Activated CD8-positive, alpha-beta memory T cell treated with anti-CD3 and anti-CD28 coated beads, Interleukin-2, amount 50 U/mL, for 1 hour (primary cell): ENCODE data around the gene CCDC88B.

ENCODE experiments used
- DNase-seq: peaks from one replicate; pipeline ENCODE4 v3.0.0-alpha.2; 2020; ENCODE audit errors: extremely low read depth

The CCDC88B gene

DNA sequence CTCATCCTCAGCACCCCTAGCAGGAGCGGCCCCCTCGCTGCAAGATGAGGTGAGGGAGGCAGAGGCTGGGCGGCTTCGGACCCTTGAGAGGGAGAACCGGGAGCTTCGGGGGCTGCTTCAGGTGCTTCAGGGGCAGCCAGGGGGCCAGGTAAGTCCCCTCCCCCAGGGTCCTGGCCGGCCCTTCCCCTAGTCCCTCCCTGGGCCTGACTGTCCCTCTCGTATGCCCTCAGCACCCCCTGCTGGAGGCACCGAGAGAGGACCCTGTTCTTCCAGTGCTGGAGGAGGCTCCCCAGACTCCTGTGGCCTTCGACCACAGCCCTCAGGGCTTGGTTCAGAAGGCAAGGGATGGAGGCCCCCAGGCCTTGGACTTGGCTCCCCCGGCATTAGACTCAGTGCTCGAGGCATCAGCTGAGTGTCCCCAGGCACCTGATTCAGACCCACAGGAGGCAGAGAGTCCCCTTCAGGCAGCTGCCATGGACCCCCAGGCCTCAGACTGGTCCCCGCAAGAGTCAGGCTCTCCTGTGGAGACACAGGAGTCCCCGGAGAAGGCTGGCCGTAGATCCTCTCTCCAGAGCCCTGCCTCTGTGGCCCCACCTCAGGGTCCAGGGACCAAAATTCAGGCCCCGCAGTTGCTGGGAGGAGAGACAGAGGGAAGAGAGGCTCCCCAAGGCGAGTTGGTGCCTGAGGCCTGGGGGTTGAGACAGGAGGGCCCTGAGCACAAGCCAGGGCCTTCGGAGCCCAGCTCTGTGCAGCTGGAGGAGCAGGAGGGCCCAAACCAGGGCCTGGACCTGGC lies 4.0 kb downstream of the CCDC88B start:
- no peak for DNase-seq

DNA sequence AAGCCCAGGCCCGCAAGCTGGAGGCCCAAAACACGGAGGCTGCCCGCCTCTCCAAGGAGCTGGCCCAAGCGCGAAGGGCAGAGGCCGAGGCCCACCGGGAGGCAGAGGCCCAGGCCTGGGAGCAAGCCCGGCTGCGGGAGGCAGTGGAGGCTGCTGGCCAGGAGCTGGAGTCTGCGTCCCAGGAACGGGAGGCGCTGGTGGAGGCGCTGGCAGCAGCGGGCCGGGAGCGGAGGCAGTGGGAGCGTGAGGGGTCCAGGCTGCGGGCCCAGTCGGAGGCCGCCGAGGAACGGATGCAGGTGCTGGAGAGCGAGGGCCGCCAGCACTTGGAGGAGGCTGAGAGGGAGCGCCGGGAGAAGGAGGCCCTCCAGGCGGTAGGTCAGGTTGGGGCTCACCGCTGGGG lies 4.8 kb downstream of the CCDC88B start:
- DNase-seq = no peak

DNA sequence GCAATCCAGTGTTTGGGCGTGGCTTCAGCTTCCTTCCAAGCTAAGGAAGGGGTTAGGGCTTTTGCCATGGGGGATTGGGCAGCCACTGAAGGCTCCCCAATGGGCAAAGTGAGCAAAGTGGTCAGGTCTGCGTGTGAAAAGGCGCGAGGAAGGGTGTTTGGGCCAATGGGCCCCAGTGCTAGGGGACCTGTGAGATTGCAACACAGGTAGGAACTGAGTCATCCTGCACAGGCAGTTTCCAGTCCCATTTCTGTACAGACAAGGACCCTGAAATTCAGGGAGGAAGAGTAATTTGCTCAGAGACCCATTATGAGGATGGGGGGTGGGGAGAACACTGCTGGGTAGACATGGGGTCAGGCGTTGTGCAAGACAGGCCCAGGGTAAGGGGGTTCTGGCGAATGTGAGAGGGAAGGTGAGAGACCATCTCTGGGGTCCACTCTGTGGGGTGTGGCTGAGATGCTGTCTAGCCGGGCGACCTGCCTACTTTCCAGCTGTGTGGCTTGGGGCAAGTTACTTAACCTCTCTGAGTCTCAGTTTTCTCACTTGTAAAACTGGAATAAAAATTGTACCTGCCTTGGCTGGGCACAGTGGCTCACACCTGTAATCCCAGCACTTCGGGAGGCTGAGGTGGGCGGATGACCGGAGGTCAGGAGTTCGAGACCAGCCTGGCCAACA lies 7.3 kb downstream of the CCDC88B start:
- DNase-seq = no peak

DNA sequence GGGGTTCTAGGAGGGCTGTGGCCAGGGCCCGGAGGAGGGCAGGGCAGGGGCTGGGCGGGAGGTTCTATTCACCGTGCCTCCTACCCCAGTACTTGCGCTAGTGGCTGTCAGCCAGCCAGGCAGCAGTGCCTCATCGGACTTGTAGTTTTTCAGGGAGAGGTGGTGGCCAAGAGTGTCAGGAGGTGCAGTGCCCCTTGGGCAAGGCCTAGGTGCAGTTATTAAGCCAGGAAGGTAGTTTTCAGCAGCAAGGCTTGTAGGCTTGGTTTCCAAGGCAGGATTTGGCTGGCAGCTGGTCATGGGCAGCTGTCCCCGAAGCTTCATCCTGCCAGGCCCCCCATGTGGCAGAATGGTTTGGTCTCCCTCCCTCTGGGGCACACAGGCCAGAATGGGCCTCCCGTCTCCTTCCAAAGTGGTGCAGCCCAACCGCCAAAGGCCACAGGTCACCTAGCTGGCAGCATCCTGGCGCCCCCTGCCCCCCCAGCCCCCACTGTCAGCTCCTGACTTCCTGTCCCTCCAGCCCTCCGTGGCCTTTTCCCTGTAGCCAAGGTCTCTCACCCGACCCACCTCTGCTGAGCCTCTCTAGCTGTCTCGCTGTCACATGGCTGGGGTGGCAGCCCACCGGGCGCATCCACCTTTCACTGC lies 8.5 kb downstream of the CCDC88B start:
- DNase-seq = no peak

DNA sequence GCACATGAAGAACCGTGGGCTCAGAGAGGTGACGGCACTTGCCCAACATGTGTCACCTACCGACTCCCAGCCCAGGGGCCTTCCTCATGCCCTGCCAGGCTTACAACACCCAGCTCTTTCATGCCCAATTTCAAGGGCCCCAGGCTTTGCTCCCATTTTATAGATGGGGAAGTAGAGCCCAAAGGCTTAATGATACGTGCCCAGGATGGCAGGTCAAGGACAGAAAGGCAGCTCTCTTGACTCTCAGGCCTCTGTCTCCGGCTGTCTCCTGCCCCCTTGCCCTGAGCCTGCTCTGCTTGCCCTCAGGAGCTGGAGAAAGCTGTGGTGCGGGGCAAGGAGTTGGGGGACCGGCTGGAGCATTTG lies 9.0 kb downstream of the CCDC88B start:
- DNase-seq = no peak

DNA sequence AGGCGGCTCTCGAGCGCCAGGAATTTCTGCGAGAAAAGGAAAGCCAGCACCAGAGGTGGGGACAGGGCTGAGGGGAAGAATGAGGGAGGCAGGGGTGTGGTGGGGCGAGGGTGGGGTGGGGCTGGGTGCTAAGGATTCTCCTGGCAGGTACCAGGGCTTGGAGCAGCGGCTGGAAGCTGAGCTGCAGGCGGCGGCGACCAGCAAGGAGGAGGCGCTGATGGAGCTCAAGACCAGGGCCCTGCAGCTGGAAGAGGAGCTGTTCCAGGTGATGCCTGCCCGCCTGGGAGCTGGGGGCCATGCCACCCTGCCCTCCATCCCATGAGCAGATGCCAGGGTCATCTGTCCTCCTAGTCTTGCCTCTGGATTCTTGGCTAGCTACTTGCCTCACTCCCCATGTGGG lies 9.4 kb downstream of the CCDC88B start:
- no peak for DNase-seq

DNA sequence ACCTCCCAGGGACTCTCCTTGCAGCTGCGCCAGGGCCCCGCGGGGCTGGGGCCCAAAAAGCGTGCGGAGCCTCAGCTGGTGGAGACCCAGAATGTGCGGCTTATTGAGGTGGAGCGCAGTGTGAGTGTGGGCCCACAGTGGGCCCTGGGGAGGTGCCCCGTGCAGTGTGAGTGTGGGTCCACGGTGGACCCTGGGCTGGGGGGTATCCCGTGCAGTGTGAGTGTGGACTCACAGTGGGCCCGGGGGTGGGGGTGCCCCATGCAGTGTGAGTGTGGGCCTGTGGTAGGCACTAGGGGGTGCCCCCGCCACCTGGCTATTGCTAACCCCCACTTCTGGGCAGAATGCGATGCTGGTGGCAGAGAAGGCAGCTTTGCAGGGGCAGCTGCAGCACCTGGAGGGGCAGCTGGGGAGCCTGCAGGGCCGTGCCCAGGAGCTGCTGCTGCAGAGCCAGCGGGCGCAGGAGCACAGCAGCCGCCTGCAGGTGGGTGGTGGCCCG lies 11.2 kb downstream of the CCDC88B start:
- DNase-seq = no peak

DNA sequence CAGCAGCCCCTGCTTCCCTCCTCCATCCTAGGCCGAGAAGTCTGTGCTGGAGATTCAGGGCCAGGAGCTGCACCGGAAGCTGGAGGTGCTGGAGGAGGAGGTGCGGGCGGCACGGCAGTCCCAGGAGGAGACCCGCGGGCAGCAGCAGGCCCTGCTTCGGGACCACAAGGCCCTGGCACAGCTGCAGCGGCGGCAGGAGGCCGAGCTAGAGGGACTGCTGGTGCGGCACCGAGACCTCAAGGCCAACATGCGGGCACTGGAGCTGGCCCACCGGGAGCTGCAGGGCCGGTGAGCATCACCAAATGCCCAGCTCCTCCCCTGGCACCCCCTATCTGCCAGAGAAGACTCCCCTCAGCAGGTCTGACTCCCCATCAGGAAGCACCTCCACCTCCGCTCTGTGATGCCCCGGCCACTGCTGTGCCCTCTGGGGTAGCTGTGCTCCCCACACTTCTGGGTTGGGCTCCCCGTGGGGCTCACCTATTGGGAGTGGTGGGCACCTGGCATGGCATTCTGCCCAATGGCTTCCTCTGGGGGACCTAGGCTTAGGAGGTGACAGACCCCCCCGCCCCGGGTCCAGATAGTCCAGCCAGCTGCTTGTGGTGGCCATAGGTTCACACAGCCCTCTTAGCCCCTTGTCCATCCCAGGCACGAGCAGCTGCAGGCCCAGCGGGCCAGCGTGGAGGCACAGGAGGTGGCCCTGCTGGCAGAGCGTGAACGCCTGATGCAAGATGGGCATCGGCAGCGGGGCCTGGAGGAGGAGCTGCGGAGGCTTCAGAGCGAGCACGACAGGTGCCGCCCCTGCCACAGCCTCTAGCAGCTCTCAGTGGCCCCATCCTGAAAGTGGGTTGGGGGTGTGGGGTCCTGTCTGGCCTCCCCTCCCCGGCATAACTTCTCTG lies 12.3 kb downstream of the CCDC88B start:
- no peak for DNase-seq

DNA sequence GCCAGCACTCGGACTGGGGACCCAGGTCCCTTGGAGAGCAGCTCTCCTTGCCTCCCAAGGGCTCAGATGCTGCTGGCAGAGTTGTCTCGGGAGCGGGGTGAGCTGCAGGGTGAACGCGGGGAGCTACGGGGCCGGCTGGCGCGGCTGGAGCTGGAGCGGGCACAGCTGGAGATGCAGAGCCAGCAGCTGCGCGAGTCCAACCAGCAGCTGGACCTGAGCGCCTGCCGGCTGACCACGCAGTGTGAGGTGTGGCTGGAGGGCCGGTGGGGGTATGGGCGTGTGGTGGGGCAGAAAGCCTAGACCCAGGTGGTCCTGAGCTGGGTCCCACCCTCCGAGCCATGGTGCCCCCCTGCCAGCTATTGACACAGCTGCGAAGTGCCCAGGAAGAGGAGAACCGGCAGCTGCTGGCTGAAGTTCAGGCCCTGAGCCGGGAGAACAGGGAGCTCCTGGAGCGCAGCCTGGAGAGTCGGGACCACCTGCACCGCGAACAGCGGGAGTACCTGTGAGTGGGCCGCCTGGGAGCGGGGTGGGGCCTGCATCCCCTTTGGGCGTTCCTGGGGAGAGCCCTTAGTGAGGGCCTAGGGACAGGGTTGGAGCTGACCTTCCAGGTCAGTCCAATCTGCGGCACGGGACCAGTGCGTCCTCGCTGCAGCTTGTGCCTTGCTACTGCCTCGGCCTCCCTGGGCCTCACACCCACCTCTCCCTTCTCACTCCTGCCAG lies 13.2 kb downstream of the CCDC88B start:
- no peak for DNase-seq

DNA sequence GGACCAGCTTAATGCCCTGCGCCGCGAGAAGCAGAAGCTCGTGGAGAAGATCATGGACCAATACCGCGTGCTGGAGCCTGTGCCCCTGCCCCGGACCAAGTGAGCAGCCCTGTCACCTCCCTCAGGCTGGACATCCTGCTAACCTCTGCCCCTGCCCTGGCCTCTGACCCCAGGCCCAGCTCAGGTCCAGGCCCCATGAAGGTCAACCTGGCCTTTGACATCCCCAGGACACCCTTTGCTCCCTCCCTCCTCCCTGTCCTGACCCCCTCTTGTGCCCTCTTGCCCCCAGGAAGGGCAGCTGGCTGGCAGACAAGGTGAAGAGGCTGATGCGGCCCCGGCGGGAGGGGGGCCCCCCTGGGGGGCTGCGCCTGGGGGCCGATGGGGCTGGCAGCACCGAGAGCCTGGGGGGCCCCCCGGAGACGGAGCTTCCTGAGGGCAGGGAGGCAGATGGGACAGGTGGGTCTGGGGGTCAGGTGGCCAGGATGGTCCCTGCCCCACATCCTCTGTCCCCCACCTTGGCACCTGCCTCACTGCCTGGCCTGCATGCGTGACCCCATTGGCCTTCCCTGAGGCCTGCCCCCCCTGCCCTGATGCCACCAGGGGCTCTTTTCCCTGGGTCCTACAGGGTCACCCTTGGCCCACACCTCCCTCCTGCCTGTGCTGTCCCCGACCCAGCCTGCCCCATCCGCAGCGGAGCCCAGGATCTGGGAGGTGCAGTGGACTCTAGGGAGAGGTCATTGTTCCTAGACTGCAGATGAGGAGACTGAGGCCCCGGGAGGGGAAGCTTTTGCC lies 13.9 kb downstream of the CCDC88B start:
- no peak for DNase-seq

DNA sequence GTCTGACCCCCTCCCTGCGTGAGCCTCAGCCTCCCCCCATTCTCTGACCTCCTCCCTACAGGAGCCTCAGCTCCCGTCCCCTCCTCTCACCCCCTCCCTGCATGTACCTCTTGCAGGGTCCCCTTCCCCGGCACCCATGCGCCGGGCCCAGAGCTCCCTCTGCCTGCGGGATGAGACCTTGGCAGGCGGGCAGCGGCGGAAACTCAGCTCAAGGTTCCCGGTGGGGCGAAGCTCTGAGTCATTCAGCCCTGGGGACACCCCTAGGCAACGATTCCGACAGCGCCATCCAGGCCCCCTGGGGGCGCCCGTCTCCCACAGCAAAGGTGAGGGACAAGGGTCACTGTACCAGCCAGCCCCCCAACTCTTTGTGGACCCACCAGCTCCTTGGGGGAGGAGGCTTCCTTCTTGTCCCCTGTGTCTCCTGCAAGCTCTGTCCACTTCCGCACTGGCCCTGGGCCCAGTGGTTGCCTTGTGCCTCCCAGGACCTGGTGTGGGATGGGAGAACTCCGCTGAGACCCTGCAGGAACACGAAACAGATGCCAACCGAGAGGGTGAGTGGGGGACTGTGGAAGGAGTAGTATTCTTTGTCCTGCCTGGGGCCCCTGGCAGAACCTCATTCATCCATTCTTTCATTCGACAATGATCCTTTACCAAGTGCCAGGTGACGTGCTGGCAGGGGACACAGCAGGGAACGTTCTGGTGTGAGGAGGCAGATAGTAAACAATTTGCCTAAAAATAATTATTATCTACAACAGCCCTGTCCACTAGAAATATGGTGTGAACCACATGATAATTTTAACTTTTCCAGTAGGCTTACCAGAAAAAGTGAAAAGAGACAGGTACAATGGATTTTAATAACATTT lies 15.3 kb downstream of the CCDC88B start:
- no peak for DNase-seq

DNA sequence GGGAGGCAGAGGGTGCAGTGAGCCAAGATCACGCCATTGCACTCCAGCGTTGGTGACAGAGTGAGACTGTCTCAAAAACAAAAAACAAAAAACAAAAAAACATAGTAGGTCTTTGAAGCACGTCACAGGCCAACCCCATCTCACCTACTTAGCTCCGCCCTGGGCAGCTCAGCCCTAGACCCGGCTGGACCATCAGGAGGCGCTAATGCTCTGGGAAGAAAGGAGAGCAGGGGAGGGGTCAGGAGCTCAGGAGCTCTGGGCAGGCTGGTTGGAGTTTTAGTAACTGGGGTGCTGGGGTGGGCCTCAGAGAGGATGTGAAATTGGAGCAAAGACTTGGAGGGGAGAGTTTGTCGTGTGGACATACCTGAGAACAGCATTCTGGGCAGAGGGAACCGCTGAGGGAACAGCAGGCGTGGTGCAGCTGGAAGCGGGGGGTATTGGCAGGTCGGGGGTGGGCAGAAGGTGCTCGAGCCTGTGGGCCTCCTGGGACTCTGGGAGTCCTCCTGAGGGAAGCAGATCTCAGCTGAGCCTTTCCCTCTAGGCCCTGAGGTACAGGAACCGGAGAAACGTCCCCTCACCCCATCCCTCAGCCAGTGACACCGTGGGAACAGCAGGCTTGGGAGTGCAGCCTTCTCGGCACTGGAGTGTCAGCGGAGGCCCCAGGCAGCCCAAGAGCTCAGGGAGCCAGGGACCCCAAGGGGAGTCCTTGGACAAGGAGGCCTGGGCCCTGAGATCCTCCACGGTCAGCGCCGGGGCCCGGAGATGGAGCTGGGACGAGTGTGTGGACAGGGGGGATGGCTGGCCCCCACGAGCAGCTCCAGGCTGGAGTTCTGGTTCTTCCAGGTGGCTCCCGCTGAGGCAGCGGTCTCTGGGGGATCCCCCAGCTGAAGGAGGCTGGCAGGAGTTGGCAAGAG lies 16.8 kb downstream of the CCDC88B start:
- no peak for DNase-seq

DNA sequence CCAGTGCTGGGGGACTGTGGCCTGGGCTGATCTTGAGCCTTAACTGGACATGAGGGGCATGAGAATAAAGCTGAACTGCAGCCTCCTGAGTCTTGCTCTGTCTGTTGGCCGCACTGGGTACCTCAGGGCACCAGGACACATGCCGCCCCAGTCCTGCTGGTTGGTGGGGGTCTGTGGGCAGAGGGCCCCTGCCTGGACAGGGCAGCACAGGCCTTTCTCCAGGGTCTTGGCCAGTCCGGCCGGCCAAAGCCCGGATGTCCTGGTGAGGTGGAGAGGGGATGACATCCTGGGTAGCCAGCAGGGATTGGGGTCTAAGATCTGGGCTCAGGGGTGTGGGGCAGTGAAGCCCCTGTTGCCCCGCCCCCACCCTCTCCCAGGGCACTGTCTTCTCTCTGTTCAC lies 17.4 kb downstream of the CCDC88B start:
- no peak for DNase-seq

DNA sequence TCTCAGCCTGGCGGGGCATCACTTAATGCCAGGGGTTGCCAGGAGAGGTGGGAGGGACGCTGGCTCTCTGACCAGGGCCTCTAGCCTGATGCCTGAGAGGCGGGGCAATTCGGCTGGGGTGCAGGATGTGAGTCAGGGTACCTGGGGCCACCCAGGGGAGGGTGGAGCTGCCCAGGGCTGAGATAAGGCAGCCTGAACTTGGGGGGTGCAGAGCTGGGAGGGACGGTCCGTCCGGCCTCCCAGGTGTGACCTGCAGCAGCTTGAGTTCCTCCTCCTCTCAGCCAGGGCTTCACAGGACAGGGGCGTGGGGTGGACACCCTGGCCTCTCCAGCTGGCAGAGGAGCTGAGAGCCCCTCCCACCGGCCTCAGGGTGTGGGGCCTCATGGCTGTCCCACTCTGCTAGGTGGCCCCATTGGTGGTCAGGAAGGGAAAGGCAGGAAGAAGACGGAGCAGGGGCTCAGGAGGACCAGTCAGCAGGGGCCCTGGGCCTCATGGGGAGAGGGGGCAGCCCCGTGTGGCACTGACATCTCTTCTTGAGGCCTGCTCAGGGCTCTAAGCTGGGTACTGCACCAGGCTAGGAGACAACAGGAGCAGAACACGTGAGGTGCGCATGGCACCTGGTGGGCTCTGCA lies 18.0 kb downstream of the CCDC88B start:
- no peak for DNase-seq

DNA sequence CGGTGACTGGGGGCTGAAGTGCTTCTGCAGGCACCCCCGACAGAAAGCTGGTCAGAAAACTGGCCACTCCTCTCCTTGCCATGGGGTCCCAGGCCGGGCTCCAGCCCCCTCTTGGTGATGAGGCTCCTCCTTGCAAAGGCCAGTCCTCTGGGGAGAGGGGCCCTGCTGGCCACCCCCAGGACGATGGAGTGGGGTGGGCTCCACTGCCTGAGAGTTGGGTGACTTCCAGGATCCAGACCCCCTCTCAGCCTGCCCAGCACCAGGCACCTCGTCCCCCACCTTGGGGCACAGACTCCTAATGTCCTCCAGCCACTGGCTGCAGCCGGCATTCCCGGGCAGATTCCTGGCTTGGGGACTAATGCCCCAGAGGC lies 18.5 kb downstream of the CCDC88B start:
- no peak for DNase-seq

DNA sequence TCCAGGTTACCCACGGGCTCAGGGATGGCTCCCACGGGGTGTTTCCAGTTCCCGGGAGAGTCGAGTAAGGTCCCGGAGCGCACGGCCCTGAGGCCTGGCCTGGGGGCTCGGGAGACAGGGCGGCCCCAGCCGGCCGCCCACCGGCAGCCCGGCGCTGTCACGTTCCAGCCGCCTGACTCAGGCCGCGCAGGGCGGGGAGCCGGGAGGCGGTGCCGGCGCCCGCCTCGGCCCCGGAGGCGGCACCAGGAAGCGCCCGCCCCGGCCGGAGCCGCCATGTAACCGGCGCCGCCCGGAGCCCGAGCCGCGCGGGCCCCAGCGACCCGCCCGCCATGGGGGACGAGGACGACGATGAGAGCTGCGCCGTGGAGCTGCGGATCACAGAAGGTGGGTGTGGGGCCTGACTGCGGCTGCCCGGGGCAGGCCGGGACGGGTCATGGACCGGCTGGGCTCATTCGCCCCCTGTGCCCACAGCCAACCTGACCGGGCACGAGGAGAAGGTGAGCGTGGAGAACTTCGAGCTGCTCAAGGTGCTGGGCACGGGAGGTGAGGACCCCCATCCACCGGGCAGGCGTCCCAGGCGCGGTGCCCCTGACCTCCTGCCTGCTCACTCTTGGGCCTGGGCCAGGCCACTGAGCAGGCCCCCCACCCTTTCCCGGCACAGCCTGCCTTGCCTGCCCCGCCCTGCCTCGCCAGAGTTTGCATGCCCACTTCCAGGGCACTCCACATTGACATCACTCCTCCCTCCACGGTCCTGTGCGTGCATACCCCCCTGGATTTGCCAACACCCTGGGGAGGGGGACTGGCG lies 19.1 kb downstream of the CCDC88B start, which contains the start of gene RPS6KA4:
RPS6KA4 (plus strand) TSS at position 256 of the 805 bp plus-strand sequence; CDS start at position 330, 74 bp downstream.
- DNase-seq = no peak
